Measurements from ENCODE around the gene NWD2. TPM values are rescaled to one million over a fixed set of nuclear protein-coding genes. Genes with fewer than 3 reads are reported as not detected.

Gene NWD2
- total RNA-seq, 1 donor, result not detected

- no peak overlapping the region for H3K4me3 ChIP-seq (ENCODE audit: low read depth, low read length)
- TF ChIP-seq CTCF (IDR thresholded peaks at IDR 0.05; ENCODE audit: insufficient read depth, low read depth, low read length), result no peak
- DNase-seq (ENCODE audit: low read depth), result no peak
These were observed 231.2 kb downstream of the NWD2 start for GRCh38 chr4:37475776-37476175.

DNA sequence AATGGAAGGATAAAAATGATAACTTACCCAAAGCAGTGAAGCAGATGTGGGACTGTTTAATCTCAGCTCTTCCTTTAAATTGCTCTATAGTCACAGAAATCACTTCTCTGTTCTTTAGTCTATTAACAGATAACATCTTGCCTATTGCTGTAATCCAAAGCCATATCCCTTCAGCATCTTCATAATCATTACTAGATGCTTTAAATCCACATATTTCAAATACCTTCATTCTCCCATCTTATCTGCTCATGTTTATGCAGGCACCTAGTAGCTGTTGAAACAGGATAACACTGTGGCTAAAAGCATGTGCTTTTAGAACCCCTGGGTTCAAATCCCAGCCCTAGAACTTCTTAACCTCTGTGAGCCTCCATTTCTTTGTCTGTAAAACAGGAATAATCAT lies 231.7 kb downstream of the NWD2 start:
- DNase-seq (ENCODE audit: low read depth), result no peak
- H3K4me3 ChIP-seq (ENCODE audit: low read depth, low read length), result no peak overlapping the region
- TF ChIP-seq CTCF (IDR thresholded peaks at IDR 0.05; ENCODE audit: insufficient read depth, low read depth, low read length), result no peak

DNA sequence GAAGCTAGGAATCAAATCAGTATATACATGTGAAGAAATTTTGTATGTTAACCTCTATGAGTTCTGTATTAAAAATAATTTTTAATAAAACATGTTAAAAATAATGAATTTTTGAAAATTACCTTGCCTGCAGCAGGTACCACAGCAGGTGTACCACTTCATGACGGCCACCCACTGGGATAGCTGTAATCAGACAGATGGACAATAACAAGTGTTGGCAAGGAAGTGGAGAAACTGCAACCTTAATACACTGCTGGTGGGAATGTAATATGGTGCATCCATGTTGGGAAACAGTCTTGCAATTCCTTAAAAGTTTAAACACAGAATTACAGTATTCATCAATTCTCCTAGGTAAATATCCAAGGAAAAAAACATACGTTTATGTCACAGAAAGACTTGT lies 232.1 kb downstream of the NWD2 start:
- no peak for DNase-seq (ENCODE audit: low read depth)
- no peak overlapping the region for H3K4me3 ChIP-seq (ENCODE audit: low read depth, low read length)
- no peak for TF ChIP-seq CTCF (IDR thresholded peaks at IDR 0.05; ENCODE audit: insufficient read depth, low read depth, low read length)

DNA sequence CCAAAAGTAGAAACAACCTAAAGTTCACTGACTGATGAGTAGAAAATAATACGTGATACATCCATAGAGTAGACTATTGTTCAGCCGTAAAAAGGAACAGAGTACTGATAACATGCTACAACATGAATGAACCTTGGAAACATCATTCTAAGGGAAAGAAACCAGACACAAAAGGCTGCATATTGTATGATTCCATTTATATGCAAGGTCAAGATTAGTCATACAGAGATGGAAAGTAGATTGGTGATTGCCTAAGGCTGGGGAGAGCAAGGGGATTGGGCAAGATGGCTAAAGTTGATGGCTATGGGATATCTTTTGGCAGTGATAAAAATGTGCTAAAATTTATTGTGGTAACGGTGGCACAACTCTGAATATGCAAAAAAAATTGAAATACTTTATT lies 232.6 kb downstream of the NWD2 start:
- H3K4me3 ChIP-seq (ENCODE audit: low read depth, low read length), result no peak overlapping the region
- no peak for TF ChIP-seq CTCF (IDR thresholded peaks at IDR 0.05; ENCODE audit: insufficient read depth, low read depth, low read length)
- no peak for DNase-seq (ENCODE audit: low read depth)

DNA sequence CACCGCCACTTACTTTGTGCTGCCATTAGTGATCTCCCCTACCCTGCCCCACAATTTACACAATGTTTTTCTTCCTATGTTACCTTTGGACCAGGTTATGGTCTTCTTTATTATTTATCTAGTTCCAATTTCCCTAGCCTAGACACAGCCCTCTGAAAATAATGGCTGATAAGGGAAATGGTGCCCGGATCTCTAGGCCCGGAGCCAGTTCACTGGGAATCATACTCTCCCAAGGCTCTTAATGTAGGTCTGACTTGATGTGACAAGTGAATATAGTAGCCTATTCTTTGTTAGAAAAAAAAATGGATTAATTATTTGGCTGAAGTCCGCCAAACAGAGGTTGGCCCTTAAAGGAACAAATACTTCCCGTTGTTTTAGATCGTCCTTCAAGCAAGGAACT lies 233.6 kb downstream of the NWD2 start:
- H3K4me3 ChIP-seq (ENCODE audit: low read depth, low read length), result no peak overlapping the region
- TF ChIP-seq CTCF (IDR thresholded peaks at IDR 0.05; ENCODE audit: insufficient read depth, low read depth, low read length), result no peak
- DNase-seq (ENCODE audit: low read depth), result no peak

GRCh38 chr4:37480509-37480908 lies 236.0 kb downstream of the NWD2 start:
- DNase-seq (ENCODE audit: low read depth), result no peak

More at GRCh38 chr4:37480509-37480908, 236.0 kb downstream of the NWD2 start:
- no peak overlapping the region for H3K4me3 ChIP-seq (ENCODE audit: low read depth, low read length)
- no peak for TF ChIP-seq CTCF (IDR thresholded peaks at IDR 0.05; ENCODE audit: insufficient read depth, low read depth, low read length)

Measured in fibroblast of villous mesenchyme (primary cell).